Endometrium (tissue), 2 donors: ENCODE data around the gene GCDH.
"Not testable (repeated sequence)": the region's sequence is repeated elsewhere in the genome, so short reads cannot be mapped to it uniquely, and the experiment has no call there.

Source experiments
- FAIRE-seq: peaks from 2 replicates; lab custom pipeline; 2012; peaks lifted over from hg19 to GRCh38; lab: Jason Lieb, UNC
- donor health status: control.
- donor health status: control.

The GCDH gene

DNA sequence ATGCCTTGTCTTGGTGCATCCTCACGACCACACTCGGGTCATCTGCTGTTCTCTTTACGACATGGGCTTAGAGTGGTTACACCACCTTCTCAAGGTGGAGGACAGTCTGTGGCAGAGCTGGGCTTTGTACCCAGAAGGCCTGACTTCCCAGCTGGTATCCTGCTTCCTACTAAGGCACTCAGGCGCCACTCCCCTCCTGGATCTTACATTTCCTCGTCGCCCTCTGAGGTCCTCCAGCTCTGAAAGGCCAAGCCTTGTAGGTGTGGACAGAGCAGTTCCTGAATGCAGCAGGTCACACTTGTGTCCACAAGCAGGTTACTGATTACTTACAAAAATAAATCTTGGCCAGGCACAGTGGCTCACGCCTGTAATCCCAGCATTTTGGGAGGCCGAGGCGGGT, 16.2 kb downstream of the GCDH start:
- FAIRE-seq = no peak

DNA sequence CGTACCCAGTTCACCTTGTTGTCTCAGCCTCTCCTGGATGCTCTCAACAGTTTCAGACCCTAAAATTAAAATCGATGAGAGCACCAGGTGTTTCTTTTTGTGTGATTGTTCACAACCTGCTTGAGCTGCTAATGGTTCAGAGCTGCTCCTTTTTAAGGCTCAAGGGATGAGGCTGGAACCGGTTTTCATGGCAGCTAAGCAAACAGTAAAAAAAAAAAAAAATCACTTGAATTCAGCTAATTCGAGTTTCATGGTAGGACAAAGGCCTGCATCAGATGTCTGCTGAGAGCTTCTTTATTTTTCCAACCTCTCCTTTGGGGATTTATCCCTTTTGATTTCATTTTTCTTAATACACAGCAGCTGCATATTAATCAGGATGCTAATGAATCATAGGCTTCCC, 21.6 kb downstream of the GCDH start:
- no peak for FAIRE-seq

- FAIRE-seq = no peak
Measured at GRCh38 chr19:12913011-12913561, 22.1 kb downstream of the GCDH start.

GRCh38 chr19:12913851-12914690, 23.1 kb downstream of the GCDH start:
- FAIRE-seq = no peak

DNA sequence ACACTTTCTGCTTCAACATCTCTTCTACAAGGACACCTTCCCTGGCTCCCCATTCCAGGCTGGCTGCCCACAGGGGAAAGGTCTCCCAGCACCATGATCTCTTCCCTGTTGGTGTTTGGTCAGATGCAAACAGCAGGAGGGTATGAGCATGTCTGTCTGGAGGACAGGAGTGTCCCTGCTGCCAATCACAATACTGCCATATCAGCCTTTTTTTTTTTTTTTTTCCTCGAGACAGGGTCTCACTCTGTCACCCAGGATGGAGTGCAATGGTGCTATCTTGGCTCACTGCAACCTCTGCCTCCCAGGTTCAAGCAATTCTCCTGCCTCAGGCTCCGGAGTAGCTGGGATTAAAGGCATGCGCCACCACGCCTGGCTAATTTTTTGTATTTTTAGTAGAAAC, 24.9 kb downstream of the GCDH start:
- FAIRE-seq = not testable (repeated sequence)

GRCh38 chr19:12918253-12918652, 27.3 kb downstream of the GCDH start:
- FAIRE-seq = no peak

DNA sequence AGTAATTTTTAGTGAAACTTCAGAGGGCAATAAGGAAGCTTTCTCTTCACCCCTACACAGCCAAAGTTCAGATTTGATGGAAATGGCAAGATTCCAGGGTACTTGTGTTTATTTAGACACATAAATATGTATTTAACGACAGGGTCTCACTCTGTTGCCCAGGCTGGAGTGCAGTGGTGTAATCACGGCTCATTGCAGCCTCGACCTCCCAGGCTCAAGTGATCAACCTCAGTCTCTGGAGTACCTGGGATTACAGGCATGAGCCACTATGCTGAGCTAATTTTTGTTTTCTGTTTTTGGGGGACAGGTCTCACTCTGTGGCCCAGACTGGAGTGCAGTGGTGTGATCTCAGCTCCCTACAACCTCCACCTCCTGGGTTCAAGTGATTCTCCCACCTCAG, 30.1 kb downstream of the GCDH start:
- FAIRE-seq = no peak

GRCh38 chr19:12922959-12923358, 32.0 kb downstream of the GCDH start:
- FAIRE-seq = no peak

- no peak for FAIRE-seq
Measured at GRCh38 chr19:12924621-12925310, 33.8 kb downstream of the GCDH start.

GRCh38 chr19:12930002-12930645, 39.2 kb downstream of the GCDH start:
- FAIRE-seq = no peak

GRCh38 chr19:12932392-12933286, 41.7 kb downstream of the GCDH start:
- FAIRE-seq = no peak

DNA sequence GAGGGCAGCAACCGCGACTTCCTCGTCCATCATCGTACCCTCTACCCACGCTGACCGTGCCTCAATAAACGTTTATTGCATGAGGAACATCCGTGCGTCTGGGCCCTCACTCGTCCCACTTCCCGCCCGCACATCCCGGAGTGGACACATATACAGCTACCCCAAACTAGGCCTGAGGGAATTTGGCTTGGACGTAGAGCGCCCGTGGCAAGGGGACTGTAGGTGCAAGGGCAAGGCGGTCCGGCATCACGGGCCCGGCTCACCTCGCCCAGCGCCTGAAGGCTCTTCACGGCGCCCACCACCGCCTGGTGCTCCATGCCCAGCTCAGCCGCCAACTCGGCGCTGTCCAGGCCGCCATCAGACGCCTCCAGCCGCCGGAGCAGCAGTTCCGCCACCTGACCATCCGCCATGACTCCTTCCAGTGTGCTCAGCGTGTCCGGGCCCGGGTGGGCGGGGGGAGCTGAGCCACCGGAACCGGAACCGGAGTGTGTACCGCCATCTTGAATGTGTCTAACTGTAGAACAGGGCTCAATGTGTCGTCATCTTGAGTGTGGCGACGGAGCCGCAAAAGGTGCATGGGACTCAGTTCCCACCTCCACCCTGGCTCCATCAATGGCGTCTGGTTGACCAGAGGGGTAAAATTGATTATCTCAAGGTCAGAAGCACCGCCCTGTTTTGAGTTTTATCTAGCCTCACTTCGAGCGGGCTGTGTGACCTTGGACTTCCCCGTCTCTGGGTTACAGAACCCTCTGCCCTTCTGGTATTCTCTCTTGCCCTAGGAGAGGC, 42.5 kb downstream of the GCDH start, which contains the start of gene FARSA:
TSS of gene FARSA (minus strand) at position 425 of the 786 bp plus-strand sequence. CDS start at position 410, 15 bp downstream.
- no peak for FAIRE-seq

GRCh38 chr19:12935071-12935470, 44.1 kb downstream of the GCDH start:
- no peak for FAIRE-seq

GRCh38 chr19:12936582-12936981, 45.6 kb downstream of the GCDH start:
- FAIRE-seq = no peak

DNA sequence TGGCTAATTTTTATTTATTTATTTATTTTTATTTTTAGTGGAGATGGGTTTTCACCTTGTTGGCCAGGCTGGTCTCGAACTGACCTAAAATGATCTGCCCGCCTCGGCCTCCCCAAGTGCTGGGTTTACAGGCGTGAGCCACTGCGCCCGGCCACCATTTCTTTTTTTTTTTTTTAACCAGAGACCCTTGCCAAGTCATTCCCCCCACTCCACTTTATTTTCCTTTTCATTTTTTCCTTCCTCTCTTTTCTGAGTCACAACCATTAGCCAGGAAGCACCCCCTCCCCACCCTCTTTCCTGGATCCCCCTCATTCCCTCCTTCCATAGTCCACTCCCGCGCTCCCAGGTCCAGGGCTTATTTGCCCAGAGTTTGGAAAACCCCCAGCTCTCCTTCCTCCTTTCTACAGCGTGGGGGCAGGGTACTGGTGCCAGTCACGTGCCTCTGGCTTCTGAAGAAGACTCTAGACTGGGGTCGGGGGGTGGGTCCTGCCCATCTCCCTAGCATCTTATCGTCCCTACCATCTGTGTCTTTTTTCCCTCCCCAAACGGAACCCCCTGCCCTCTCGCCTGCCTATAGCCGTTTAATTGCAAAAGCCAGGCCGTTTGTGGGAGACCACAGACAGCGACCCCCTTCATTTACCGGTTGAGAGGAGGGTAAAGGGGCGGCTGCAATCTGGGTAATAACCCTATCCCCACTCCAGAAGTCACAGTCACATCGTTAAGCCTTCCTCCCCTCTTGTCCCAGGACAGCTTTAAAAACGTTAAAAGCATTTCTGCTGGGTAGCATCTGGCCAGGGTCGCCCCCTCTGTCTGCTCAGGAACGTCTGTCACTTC, 46.4 kb downstream of the GCDH start:
- no peak for FAIRE-seq

GRCh38 chr19:12937927-12938778, 47.2 kb downstream of the GCDH start, which contains the start of gene CALR:
TSS of gene CALR (plus strand) at chr19:12938609. CDS start at chr19:12938680, 71 bp downstream.
- FAIRE-seq = peak; percentile 97

DNA sequence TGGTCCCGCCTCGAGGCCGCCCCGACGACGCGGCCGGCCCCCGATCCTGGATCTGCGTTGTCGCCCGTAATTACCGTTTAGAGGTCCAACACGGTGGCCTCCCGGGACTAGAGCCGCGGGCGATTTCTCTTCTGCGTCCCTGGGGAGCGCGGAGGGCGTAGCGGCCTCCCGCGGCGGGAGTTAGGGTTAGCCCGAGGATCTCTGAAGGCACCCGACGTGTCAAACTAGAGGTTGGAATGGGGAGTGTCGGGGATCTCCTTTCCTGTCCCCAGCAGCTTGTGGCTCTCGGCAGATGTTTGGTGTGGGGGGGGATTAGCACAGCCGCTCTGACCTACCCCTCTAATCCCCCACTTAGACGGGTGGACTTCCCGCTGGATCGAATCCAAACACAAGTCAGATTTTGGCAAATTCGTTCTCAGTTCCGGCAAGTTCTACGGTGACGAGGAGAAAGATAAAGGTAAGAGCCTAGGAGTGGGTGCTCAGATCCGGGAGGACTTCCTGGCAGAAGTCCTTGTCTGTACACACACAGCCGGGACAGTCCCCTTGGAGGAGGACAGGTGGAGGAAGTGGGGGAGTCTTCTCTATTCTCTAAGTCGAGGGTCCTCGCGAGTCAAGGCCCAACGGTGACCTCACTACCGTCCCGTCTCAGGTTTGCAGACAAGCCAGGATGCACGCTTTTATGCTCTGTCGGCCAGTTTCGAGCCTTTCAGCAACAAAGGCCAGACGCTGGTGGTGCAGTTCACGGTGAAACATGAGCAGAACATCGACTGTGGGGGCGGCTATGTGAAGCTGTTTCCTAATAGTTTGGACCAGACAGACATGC, 48.0 kb downstream of the GCDH start:
- FAIRE-seq = no peak

GRCh38 chr19:12939975-12940423, 49.0 kb downstream of the GCDH start:
- FAIRE-seq = no peak
